Nephron progenitor cell (in vitro differentiated cells): ENCODE data around the gene KRTAP22-1.

ENCODE experiments used
- DNase-seq: peaks from one replicate; pipeline ENCODE4 v3.0.0; 2021
- H3K27ac Mint-ChIP-seq: 2 replicates; pipeline ENCODE4 v1.8.0; 2021; ENCODE audit warnings: mild to moderate bottlenecking, moderate library complexity, mixed read lengths
- H3K27me3 Mint-ChIP-seq: 2 replicates; pipeline ENCODE4 v1.8.0; 2021; ENCODE audit warnings: mild to moderate bottlenecking, low read depth, mixed read lengths; ENCODE audit not compliant: poor library complexity
- H3K36me3 Mint-ChIP-seq: 2 replicates; pipeline ENCODE4 v1.8.0; 2021; ENCODE audit warnings: low read depth, mixed read lengths
- H3K4me1 Mint-ChIP-seq: 2 replicates; pipeline ENCODE4 v1.8.0; 2021; ENCODE audit warnings: mixed read lengths
- H3K4me3 Mint-ChIP-seq: 2 replicates; pipeline ENCODE4 v1.8.0; 2021; ENCODE audit warnings: mild to moderate bottlenecking, moderate library complexity, mixed read lengths
- H3K9me3 Mint-ChIP-seq: 2 replicates; pipeline ENCODE4 v1.8.0; 2021; ENCODE audit warnings: mild to moderate bottlenecking, moderate library complexity, mixed read lengths
- CTCF ChIP-seq: fragments of 200-600 bp; sonication (generic); IDR thresholded peaks from 2 replicates; pipeline ENCODE4 v1.5.0; 2021; ENCODE audit warnings: antibody characterized with exemption

KRTAP22-1 gene

GRCh38 chr21:30563630-30564029 is 37.3 kb upstream of the KRTAP22-1 start:
- no peaks in the 10 kb centered on the region for H3K4me1 Mint-ChIP-seq
- H3K27me3 Mint-ChIP-seq = peaks cover 4% of the 10 kb centered on the region
- no peak for TF ChIP-seq CTCF
- no peak for DNase-seq
- H3K9me3 Mint-ChIP-seq = peaks cover 8% of the 10 kb centered on the region
- no peak overlapping the region for H3K27ac Mint-ChIP-seq
- H3K4me3 Mint-ChIP-seq = no peak overlapping the region
- H3K36me3 Mint-ChIP-seq = no peaks in the 10 kb centered on the region

GRCh38 chr21:30567617-30568016 is 33.3 kb upstream of the KRTAP22-1 start:
- peaks cover 4% of the 10 kb centered on the region for H3K9me3 Mint-ChIP-seq
- no peak for DNase-seq
- H3K4me3 Mint-ChIP-seq = no peak overlapping the region
- H3K27ac Mint-ChIP-seq = no peak overlapping the region
- H3K36me3 Mint-ChIP-seq = no peaks in the 10 kb centered on the region
- no peaks in the 10 kb centered on the region for H3K4me1 Mint-ChIP-seq
- H3K27me3 Mint-ChIP-seq = no peaks in the 10 kb centered on the region
- no peak for TF ChIP-seq CTCF

GRCh38 chr21:30577766-30578165 is 23.1 kb upstream of the KRTAP22-1 start:
- no peak for DNase-seq
- Mint-ChIP-seq H3K4me3 (no peak overlapping the region), H3K27me3 (no peaks in the 10 kb centered on the region), H3K9me3 (no peaks in the 10 kb centered on the region), H3K27ac (no peak overlapping the region), H3K36me3 (no peaks in the 10 kb centered on the region), H3K4me1 (no peaks in the 10 kb centered on the region)
- TF ChIP-seq CTCF = no peak

GRCh38 chr21:30579346-30579745 is 21.5 kb upstream of the KRTAP22-1 start:
- Mint-ChIP-seq H3K4me3 (no peak overlapping the region), H3K27me3 (no peaks in the 10 kb centered on the region), H3K9me3 (peaks cover 4% of the 10 kb centered on the region), H3K4me1 (no peaks in the 10 kb centered on the region), H3K27ac (no peak overlapping the region), H3K36me3 (no peaks in the 10 kb centered on the region)
- no peak for DNase-seq
- no peak for TF ChIP-seq CTCF

- H3K4me3 Mint-ChIP-seq = no peak overlapping the region
- H3K36me3 Mint-ChIP-seq = no peaks in the 10 kb centered on the region
- H3K9me3 Mint-ChIP-seq = peaks cover 7% of the 10 kb centered on the region
- H3K27me3 Mint-ChIP-seq = no peaks in the 10 kb centered on the region
- H3K27ac Mint-ChIP-seq = no peak overlapping the region
- no peak for DNase-seq
- H3K4me1 Mint-ChIP-seq = no peaks in the 10 kb centered on the region
- no peak for TF ChIP-seq CTCF
Observed at GRCh38 chr21:30580132-30580531, 20.8 kb upstream of the KRTAP22-1 start.

GRCh38 chr21:30582870-30583269 is 18.0 kb upstream of the KRTAP22-1 start:
- Mint-ChIP-seq H3K4me3 (no peak overlapping the region), H3K4me1 (no peaks in the 10 kb centered on the region), H3K9me3 (peaks cover 7% of the 10 kb centered on the region), H3K27ac (no peak overlapping the region), H3K36me3 (no peaks in the 10 kb centered on the region), H3K27me3 (no peaks in the 10 kb centered on the region)
- DNase-seq = no peak
- TF ChIP-seq CTCF = no peak
